Central memory CD8-positive, alpha-beta T cell (primary cell): ENCODE data around the gene DGKG.

ENCODE experiments used
- ATAC-seq: fragments of 150-1000 bp; cut with Tn5 transposase; replicated peaks from 2 replicates; pipeline ENCODE4 v1.10.0; 2022; ENCODE audit warnings: mild to moderate bottlenecking, moderate FRiP score, moderate number of reproducible peaks; ENCODE audit not compliant: poor library complexity, severe bottlenecking; ENCODE audit errors: extremely low read depth
- DNase-seq, 2 donors: peaks; one replicate each; pipeline ENCODE4 v3.0.0; 2021; ENCODE audit warnings: low spot score in 2 of 2
- H3K27ac Mint-ChIP-seq: one replicate; pipeline ENCODE4 v1.8.0; 2022; ENCODE audit warnings: low read depth, mild to moderate bottlenecking, moderate library complexity, mixed read lengths
- H3K27me3 Mint-ChIP-seq: one replicate; pipeline ENCODE4 v1.8.0; 2022; ENCODE audit warnings: mixed read lengths
- H3K36me3 Mint-ChIP-seq: one replicate; pipeline ENCODE4 v1.8.0; 2022; ENCODE audit warnings: mild to moderate bottlenecking, moderate library complexity, mixed read lengths; ENCODE audit not compliant: insufficient read depth
- H3K4me1 Mint-ChIP-seq: one replicate; pipeline ENCODE4 v1.8.0; 2022; ENCODE audit warnings: mixed read lengths
- H3K4me3 Mint-ChIP-seq: one replicate; pipeline ENCODE4 v1.8.0; 2022; ENCODE audit warnings: mild to moderate bottlenecking, moderate library complexity, mixed read lengths
- H3K9me3 Mint-ChIP-seq: one replicate; pipeline ENCODE4 v1.8.0; 2022; ENCODE audit warnings: mixed read lengths

Gene DGKG

DNA sequence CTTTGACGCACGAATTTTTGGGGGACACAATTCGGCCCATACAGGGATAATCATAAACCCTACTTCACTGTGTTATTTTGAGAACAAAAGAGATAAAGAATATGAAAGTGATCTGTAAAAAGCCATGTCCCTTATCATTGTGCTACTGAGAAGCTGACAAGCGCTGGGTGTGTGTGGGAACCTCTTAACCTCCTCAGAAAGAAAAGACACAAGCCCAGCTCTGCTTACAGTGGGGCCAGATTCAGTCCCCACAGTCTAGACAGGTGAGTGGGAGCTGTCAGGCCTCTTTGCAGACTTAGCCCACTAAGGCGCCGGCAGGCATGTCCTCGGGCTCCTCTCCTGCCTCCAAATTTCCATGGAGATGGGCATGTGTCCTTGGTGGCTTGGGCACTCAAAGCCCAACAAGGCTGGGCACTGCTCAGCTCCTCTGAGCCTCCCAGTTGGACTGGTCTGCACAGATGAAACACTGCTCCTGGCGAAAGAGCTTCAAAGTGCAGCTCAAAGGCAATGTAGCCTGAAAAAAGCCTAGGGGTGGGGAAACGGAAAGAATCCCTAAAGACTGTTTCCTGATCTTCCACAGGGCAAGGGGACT is 188.7 kb downstream of the DGKG start:
- no peaks in the 10 kb centered on the region for H3K4me1 Mint-ChIP-seq
- DNase-seq, result no peak
- H3K36me3 Mint-ChIP-seq, result no peaks in the 10 kb centered on the region
- H3K9me3 Mint-ChIP-seq, result no peaks in the 10 kb centered on the region
- H3K4me3 Mint-ChIP-seq, result no peak overlapping the region
- no peaks in the 10 kb centered on the region for H3K27me3 Mint-ChIP-seq
- no peak overlapping the region for H3K27ac Mint-ChIP-seq
- ATAC-seq, result no peak

GRCh38 chr3:186172353-186172752 is 189.7 kb downstream of the DGKG start:
- Mint-ChIP-seq H3K9me3 (no peaks in the 10 kb centered on the region), H3K27ac (no peak overlapping the region), H3K27me3 (peaks cover 9% of the 10 kb centered on the region), H3K36me3 (no peaks in the 10 kb centered on the region), H3K4me1 (no peaks in the 10 kb centered on the region), H3K4me3 (no peak overlapping the region)
- ATAC-seq, result no peak
- DNase-seq, result no peak

DNA sequence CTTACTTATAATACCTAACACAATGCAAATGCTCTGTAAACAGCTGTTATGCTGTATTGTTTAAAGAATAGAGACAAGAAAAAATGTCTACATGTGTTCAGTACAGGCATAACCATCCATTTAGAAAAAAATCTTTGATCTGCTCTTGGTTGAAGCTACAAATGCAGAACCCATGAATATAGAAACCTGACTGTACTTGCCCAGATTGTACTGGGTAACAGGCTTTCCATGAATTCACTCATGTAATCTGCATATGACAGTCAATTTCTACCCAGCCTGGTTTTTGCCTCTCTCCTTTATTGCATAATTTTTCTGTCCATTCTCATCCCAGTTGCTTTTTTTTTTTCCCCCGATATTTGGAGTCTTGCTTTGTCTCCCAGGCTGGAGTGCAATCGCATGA is 190.5 kb downstream of the DGKG start:
- Mint-ChIP-seq H3K27me3 (peaks cover 16% of the 10 kb centered on the region), H3K27ac (no peak overlapping the region), H3K9me3 (no peaks in the 10 kb centered on the region), H3K36me3 (no peaks in the 10 kb centered on the region), H3K4me3 (no peak overlapping the region), H3K4me1 (no peaks in the 10 kb centered on the region)
- ATAC-seq (no peak), DNase-seq (no peak)

GRCh38 chr3:186170516-186170915 is 191.5 kb downstream of the DGKG start:
- H3K27ac Mint-ChIP-seq, result no peak overlapping the region
- no peaks in the 10 kb centered on the region for H3K4me1 Mint-ChIP-seq
- no peaks in the 10 kb centered on the region for H3K36me3 Mint-ChIP-seq
- peaks cover 23% of the 10 kb centered on the region for H3K27me3 Mint-ChIP-seq
- no peak for ATAC-seq
- H3K4me3 Mint-ChIP-seq, result no peak overlapping the region
- H3K9me3 Mint-ChIP-seq, result no peaks in the 10 kb centered on the region
- DNase-seq, result no peak

DNA sequence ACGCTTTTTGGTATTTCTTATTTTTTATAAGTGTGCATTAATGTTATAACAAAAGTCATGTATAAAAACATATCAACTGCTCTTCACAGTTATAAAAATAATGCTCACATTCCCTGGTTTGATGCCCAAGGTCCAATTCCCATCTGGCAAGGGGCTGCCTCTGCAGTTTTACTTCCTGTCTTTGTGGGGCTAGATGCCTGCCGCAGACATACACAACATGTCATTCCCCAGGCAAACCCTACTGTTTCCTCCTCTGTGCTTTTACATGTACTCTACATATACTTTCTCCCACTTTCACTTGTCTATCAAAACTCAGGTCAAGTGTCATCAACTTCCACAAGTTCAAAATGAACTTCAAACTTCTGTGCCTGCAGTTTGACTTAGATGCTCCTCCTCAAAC is 192.7 kb downstream of the DGKG start:
- H3K27ac Mint-ChIP-seq, result no peak overlapping the region
- H3K36me3 Mint-ChIP-seq, result no peaks in the 10 kb centered on the region
- ATAC-seq, result no peak
- no peak overlapping the region for H3K4me3 Mint-ChIP-seq
- H3K4me1 Mint-ChIP-seq, result no peaks in the 10 kb centered on the region
- H3K27me3 Mint-ChIP-seq, result peaks cover 34% of the 10 kb centered on the region
- DNase-seq, result no peak
- no peaks in the 10 kb centered on the region for H3K9me3 Mint-ChIP-seq

- Mint-ChIP-seq H3K4me3 (no peak overlapping the region), H3K4me1 (no peaks in the 10 kb centered on the region), H3K27ac (no peak overlapping the region), H3K9me3 (no peaks in the 10 kb centered on the region), H3K27me3 (peaks cover 38% of the 10 kb centered on the region), H3K36me3 (no peaks in the 10 kb centered on the region)
- ATAC-seq (no peak), DNase-seq (no peak)
Observed at GRCh38 chr3:186168976-186169375, 193.1 kb downstream of the DGKG start.

DNA sequence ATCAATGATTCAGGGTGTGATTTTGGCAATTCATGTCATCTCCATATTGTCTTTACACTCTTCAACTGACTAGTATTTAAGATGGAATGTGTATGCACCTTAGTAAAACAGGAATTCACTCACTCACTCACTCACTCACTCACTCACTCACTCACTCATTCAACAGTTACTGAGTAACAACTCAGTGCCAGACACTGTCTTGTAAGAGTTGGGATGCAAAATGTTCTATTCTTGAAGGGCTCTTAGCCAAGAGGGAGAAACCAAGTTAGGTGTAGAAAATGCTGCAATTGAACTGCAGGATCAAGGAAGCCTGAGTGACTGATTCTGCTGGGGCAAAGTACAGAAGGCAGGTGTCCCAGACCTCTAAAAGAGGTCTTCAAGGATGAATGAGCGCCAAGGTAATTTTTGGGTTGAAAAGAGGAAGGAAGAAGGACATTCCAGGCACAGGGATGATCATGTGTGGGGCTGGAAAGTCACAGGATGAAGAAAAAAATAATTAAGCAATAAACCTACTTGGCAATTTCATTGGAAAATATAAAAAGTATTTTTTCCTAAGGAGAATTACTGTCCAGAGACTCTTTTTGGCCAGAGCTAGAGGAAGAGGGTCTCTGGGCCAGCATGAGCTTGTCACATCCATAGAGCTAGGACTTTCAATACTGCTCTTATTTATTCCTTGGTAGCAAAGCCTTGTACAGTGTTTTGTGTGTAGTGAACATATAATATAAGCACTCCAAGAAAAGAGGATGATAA is 194.2 kb downstream of the DGKG start:
- H3K36me3 Mint-ChIP-seq, result no peaks in the 10 kb centered on the region
- no peaks in the 10 kb centered on the region for H3K4me1 Mint-ChIP-seq
- peaks cover 49% of the 10 kb centered on the region for H3K27me3 Mint-ChIP-seq
- no peaks in the 10 kb centered on the region for H3K9me3 Mint-ChIP-seq
- H3K27ac Mint-ChIP-seq, result no peak overlapping the region
- DNase-seq, result no peak
- ATAC-seq, result no peak
- H3K4me3 Mint-ChIP-seq, result no peak overlapping the region

GRCh38 chr3:186166491-186167288 is 195.3 kb downstream of the DGKG start:
- Mint-ChIP-seq H3K27me3 (peaks cover 58% of the 10 kb centered on the region), H3K4me1 (no peaks in the 10 kb centered on the region), H3K27ac (no peak overlapping the region), H3K36me3 (no peaks in the 10 kb centered on the region), H3K9me3 (no peaks in the 10 kb centered on the region), H3K4me3 (no peak overlapping the region)
- DNase-seq (no peak), ATAC-seq (no peak)

- Mint-ChIP-seq H3K27me3 (peaks cover 65% of the 10 kb centered on the region), H3K9me3 (no peaks in the 10 kb centered on the region), H3K4me3 (no peak overlapping the region), H3K36me3 (no peaks in the 10 kb centered on the region), H3K27ac (no peak overlapping the region), H3K4me1 (no peaks in the 10 kb centered on the region)
- DNase-seq (no peak), ATAC-seq (no peak)
Observed at GRCh38 chr3:186166036-186166435, 196.0 kb downstream of the DGKG start.

GRCh38 chr3:186165331-186165730 is 196.7 kb downstream of the DGKG start:
- Mint-ChIP-seq H3K9me3 (no peaks in the 10 kb centered on the region), H3K36me3 (no peaks in the 10 kb centered on the region), H3K4me3 (no peak overlapping the region), H3K27me3 (peaks cover 72% of the 10 kb centered on the region), H3K4me1 (no peaks in the 10 kb centered on the region), H3K27ac (no peak overlapping the region)
- ATAC-seq (no peak), DNase-seq (no peak)

DNA sequence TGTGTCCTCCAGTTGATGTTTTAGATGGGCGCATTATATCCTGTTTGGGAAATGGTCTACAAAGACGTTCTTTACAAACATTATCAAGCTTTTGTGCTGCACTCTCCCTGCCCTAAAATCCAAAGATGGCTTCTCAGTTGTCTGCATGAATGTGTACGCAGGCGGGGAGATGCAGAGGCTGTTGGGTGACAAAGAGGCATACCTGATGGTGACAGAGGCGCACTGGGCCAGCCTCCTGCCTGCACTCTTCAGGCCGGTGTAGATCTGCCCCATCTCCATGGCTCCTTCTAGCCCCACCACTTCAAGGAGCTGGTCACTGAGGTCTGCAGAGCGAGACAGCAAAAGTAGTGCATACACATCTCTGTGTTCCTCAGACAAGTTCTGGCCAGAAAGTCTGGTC is 197.3 kb downstream of the DGKG start:
- DNase-seq (no peak), ATAC-seq (no peak)
- no peaks in the 10 kb centered on the region for H3K36me3 Mint-ChIP-seq
- no peak overlapping the region for H3K4me3 Mint-ChIP-seq
- no peaks in the 10 kb centered on the region for H3K9me3 Mint-ChIP-seq
- peaks cover 78% of the 10 kb centered on the region for H3K27me3 Mint-ChIP-seq
- H3K27ac Mint-ChIP-seq, result no peak overlapping the region
- H3K4me1 Mint-ChIP-seq, result no peaks in the 10 kb centered on the region

GRCh38 chr3:186162221-186162620 is 199.8 kb downstream of the DGKG start:
- DNase-seq, result no peak
- H3K4me1 Mint-ChIP-seq, result no peaks in the 10 kb centered on the region
- H3K36me3 Mint-ChIP-seq, result no peaks in the 10 kb centered on the region
- no peak overlapping the region for H3K4me3 Mint-ChIP-seq
- ATAC-seq, result no peak
- peaks cover 74% of the 10 kb centered on the region for H3K27me3 Mint-ChIP-seq
- no peak overlapping the region for H3K27ac Mint-ChIP-seq
- H3K9me3 Mint-ChIP-seq, result no peaks in the 10 kb centered on the region
